ENCODE data around the gene SLC29A2.
A peak's percentile ranks its signal among the peaks of the same experiment; 100 is the strongest.

SLC29A2 gene

DNA sequence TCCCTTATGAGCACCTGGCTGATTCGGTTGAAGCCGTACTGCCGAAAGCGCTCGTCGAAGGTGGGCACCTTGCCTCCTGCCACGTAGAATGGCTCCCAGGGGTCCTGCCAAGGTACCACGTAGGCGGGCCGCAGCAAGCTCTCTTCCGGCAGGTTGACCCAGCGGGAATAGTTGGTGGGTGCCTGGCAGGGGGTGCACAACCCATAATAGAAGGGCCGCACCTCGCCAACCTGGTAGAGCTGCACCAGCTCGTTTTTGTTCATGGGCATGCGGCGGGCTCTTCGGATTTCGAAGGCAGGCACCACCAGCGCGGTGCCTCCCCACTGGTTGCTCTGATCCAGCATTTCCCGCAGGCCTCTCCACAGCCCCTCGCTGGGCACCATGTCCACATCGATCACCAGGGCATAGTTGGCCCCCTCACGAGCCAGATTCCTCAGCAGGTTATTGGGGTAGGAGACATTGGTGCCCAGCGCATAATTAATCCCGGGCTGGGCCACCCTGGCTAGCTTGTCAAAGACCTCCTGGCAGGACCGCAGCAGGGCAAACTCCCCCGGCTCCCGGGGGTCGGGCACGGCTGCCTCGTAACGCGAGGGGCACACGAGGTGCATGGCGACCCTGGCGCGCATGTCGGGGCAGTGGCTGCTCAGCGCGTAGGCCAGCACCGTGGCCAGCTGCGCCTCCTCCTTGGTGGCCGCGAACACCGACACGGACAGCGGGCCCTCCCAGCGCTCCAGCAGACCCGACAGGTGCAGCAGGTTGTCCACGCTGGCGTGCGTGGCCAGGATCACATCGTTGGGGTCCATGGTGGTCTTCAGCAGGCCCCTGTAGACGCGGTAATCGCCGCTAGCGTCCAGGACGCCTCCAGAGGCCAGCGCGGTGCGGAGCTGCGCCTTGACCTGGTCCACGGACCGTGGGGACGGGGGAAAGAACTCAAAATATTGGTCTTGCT lies 24.8 kb downstream of the SLC29A2 start:
- DNase-seq, result no peak

DNA sequence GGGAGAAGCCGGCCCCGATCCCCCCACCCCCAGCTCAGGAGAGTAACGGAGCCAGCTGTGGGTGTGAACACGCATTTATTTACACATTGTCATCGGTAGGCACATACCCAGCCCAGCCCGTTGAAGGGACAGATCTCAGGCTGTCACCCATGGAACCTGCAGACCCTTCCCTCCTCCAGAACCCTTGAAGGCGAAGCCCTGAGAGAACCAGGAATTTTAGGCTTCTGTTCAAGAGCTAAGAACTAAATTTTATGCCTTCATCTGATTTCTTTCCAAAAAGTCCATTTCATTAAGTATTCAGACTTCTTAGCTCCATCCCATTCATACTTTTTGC lies 26.3 kb downstream of the SLC29A2 start:
- DNase-seq, result no peak

DNA sequence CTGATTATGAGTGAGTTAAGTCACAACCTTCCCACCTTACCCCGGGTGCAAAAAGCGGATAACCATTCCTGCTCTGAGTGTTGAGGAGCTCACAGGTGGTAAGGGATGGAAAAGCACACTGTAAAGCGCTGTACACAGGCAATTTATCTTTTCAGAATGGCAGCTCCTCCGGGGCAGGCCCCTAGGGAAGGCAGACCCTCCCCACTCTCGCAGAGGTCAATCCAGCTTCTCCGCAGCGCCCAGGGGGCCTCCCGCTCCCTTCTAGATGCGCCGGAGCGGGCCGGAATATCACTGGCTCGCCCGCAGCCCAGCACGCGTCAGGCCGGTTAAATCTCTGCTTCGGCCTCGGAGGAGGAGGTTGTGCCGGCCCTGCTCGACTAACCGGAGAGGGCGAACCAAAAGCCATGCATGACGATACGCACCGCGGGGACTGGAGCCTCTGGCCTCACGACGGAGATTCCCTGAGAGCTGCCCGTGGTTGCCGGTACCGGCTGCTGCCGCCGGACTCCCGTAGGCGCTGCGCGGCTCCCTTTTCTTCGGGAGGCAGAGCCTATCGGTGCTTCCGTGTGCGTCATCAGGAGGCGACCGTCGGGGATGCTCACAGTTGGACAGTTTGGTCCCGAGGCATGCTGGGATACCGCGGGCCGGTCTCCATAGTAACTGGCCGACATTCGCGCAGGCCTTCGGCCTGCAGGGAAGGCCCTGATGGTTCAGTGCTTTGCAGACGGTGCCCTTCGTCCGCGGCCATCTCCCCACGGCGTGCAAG lies 26.8 kb downstream of the SLC29A2 start, which contains the start of gene BRMS1:
TSS of gene BRMS1 (minus strand) at position 555 of the 766 bp plus-strand sequence. CDS start 2,870 bp downstream, outside the sequence.
- DNase-seq, result peak; percentile 98

DNA sequence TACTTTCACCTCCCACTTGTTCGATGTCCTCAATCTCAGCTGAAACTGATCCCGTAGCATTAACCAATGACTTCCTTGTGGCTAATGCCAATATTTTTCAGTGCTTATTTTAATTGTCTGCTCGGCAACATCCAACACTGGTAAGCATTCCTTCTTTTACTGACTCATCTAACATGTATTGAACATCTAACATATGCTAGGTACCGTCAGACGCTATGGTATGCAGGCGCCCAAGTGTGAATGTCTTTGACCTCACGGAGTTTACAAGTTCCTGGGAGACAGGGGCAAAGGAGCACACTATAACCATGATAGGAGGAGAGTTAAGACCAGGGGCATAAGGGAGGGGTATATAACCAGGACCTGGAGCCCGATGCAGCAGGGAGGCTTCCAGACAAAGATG lies 28.4 kb downstream of the SLC29A2 start:
- peak; percentile 6 for DNase-seq

DNA sequence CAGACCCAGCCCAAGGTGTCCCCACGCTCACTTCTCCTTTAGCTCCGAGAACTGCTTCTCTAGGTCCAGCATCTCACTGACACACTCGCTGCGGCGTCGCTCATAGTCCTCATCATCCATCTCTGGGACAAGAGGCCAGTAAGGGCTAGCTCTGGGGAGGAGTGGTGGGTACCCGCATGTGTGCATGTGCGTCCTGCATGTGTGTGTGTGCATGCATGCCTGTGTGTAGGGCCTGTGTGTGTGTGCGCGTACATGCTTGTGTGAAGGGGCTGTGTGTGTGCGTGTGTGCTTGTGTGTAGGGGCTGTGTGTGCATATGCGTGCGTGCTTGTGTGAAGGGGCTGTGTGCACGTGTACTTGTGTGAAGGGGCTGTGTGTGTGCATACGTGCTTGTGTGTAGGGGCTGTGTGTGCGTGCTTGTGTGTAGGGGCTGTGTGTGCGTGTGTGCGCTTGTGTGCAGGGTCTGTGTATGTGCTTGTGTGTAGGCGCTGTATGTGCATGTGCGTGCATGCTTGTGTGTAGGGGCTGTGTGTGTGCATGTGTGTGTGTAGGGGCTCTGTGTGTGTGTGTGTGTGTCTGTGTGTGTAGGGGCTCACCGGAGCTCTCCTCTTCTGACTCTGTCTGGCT lies 29.9 kb downstream of the SLC29A2 start:
- DNase-seq, result no peak

DNA sequence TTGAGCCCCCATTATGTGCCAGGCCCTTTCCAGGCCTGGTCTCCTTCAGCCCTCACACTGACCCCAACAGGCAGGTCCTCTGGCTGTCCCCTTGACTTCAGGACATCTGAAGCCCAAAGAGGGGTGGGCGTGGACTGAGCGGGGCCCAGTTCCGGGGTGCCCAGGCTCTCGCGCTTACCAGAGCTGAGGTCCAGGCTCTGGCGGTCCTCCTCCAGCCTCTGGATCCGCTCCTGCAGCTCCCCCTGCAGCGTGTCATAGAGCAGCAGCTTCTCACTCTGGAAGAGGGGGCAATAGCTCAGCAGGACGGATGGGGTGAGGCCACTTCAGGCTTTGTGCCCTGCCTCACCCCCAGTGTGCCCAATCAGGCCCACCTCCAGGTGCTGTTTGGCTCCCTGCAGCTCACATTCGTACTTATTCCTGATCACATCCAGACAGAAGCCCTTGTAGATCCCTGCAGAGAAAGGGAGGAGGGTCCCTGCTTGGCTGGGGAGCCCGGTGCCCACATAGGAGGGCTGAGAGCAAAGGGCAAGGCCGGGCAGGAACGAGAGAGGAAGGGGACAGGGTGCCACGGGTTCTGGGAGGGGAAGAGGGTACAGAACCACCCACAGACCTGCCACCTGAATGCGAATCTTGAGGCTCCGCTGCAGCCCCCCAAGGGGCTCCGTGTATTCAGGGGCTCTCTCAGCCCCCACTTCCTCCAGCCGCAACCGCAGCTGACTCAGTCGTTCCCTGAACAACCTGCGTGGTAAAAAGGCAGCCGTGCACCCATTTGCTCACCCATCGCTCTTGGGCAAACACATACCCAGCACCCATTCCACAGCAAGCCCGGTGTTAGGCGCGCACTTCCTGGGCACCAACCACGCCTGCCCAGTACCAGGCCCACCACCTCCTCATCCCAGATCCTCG lies 30.7 kb downstream of the SLC29A2 start:
- no peak for DNase-seq

DNA sequence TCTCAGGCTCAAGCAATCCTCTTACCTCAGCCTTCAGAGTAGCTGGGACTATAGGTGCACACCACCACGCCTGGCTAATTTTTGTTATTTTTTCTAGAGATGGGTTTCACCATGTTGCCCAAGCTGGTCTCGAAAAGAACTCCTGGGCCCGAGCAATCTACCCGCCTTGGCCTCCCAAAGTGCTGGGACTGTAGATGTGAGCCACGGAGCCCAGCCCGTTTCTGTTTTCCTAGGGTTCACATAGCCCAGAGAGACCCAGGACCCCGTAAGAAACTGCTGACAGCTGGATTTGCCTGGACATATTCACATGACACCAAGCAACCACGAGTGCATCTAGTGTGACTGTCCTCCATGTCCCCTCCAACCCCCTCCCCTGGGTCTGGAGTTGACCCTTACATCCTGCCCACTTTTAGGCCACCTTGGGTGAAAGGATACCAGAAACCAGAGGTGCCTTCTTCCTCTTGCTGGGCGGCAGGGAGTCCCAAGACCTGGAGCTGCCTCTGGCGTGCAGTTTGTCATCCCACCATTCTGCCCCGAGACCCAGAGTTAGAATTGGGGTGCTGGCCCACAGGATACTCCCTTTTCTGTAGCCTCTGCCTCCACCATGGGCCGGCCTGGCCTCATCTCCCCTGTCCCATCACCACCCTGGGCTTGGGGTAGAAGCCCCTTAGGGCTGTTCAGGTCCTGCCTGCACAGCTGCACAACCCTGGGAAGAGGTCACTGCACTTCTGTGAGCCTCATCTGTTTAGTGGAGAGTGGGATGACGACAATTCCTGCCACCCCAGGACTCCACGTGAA lies 31.7 kb downstream of the SLC29A2 start:
- DNase-seq, result no peak

DNA sequence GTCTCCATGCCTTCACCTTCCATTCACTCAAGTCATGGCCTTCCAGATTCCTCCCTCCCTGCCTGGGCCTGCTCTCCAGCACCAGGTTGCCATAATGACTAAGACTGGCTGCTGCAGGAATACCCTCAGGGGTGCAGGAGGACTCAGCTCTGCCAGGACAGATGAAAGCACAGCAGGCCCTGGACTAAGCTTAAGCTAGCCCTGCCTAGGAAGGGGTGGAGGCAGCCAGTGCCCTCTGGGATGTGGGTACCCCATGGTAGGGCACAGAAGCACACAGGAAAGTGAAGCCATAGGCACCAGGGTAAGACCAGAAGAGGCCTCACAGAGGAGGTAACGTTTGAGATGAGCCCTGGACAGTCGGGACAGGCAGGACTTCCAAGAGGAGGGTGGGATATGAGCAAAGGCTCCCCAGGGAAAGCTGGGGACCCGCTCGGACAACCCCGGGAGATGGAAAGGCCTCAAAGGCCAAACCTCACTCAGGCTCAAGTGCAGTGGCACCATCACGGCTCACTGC lies 32.3 kb downstream of the SLC29A2 start:
- no peak for DNase-seq

DNA sequence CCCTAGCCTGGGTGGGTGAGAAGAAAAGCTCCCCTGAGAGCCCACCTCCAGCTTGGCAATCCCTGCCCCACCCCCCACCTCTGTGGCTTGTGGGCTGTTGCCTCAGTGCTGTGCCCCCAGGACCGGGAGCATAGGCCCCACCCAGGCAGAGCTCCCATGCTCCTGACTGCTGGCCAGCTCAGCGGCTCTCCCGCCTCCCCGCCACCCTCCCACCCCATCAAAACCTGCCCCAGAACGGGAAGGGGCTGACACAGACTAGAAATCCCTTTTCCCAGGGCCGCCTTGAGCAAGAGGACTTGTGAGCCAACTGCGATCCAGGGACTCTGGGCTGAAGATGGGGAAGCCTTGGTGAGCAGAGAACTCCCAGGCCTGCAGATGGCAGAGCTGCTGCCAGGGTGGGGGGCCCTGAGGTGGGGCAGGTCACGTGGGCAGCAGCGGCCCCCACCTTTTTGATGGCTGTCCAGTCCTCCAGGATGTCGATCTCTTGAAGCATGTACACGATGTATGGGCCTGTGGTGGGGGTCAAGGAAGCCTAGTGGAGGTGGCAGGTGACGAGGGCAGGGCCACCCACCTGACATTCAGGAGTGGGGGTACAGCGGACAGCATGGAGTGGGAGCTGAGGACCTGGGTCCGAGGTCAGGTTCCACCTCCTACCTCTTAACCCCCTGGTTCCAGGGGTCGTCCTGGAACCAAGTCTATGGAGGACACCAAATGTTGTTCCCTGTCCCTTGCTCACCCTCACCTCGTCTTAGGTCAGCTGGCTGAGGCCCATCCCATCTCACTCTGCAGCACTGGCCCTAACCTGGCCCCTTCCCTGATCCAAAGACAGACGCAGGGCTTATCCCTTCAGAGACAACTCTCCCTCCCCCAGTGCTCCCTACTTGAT lies 33.0 kb downstream of the SLC29A2 start:
- DNase-seq, result no peak

DNA sequence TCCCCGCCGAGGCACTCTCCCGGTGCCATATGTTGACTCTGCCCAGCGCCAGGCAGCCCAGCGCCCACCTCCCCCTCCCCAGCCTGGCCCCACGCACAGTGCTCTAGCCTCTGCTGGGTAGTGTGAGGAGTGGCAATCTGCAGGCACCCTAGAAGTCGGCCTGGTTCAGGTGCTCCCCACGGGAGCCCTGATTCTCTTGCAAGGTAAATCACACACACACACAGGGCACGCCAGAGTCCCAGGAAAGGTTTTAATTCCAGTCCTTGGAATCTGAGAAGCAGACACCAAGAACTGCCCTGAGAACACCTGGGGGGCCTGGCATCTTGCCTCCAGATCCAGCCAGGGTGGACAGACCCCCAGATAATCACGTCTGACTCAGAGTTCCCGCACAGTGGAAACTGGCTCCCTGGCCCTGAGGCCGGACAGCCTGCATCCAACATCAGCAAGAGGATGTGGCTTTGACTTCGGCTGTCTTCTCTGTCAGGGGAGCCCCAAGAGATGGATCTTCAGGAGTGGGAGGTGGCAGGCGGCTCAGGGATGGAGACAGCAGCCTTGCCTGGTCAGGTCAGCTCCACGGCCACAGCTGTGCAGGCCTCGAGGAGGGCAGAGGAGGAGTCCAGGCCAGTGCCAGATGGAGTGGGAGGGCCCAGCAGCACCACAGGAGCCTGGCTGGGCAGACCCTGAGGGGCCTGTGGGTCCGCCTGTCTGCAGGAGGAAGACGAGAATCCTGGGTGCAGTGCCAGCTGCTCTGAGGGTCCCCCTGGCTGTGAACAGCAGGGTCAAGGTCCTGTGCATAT lies 34.3 kb downstream of the SLC29A2 start:
- no peak for DNase-seq

DNA sequence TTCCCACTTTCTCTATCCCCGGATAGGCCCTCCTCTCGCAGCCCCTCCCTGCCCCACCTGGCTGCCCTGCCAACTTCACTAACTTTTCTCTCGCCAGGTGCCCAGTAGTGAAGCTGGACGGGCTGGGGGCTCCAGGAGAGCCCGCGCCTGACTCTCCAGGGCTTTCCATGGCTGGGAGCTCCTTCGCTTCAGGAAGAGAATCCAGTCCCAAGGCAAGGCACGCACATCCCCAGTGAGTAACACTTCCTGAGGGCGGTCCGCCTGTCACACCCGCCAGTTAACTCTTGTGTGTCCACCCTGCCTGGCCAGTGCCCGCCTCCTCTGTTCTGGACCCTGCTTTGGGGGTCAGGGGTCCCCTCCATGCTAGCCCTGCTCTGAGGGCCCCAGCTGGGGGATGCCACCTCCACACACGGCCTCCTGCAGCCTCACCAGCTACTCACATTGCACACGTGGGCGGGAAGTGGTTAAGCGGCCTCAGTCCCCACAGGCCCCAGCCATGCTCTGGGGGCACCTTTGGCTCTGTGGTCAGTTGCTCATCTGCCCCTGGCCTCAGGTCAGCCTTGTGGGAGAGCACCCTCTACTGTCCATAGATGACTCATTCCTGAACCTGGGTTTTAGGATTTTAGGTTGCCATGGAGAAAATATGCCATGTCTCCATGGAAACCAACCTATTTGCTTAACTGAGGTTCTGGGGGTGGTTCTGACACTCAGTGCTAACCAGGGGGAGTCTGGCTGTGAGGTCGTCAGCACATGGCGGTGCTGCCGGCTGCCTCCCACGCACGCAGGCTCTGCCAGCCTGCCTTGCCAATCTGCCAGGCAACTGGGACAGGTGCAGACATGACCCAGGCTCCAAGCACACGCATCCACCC lies 35.1 kb downstream of the SLC29A2 start, which contains the start of gene RIN1:
TSS of gene RIN1 (minus strand) at position 201 of the 869 bp plus-strand sequence. CDS start at position 169, 32 bp downstream.
- DNase-seq, result peak; percentile 75

DNA sequence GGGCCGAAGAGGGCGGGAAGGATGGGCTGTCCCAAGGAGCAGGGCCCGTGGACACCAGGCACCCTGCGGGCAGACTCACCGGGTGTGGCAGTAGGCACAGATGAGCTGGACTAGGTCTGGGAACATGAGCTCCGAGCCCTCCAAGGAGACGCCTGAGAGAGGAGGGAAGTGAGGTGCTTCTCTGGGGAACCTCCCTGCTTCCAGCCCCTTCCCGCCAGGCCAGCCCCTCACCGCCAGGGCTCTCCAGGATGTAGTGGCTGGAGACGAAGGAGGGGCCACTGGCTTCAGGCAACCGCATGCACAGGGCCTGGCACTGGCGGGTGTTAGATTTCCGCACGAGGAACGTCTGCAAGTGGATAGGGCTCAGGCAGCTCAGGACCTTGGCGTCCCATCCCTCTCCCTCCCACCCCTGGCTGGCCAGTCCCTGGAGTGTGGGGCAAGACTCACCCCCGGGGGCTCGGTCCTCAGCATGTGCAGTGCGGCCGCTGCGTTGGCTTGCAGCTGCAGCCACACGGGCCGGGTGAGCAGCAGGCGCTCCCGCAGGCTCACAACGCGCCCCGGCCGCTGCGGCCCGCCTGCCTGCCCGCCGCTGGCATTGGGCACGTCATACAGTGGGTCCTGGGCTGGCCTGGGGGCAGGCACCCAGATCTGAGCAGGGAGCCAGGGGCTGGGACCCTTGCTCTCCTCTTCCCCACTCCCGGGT lies 35.9 kb downstream of the SLC29A2 start:
- DNase-seq, result no peak

DNA sequence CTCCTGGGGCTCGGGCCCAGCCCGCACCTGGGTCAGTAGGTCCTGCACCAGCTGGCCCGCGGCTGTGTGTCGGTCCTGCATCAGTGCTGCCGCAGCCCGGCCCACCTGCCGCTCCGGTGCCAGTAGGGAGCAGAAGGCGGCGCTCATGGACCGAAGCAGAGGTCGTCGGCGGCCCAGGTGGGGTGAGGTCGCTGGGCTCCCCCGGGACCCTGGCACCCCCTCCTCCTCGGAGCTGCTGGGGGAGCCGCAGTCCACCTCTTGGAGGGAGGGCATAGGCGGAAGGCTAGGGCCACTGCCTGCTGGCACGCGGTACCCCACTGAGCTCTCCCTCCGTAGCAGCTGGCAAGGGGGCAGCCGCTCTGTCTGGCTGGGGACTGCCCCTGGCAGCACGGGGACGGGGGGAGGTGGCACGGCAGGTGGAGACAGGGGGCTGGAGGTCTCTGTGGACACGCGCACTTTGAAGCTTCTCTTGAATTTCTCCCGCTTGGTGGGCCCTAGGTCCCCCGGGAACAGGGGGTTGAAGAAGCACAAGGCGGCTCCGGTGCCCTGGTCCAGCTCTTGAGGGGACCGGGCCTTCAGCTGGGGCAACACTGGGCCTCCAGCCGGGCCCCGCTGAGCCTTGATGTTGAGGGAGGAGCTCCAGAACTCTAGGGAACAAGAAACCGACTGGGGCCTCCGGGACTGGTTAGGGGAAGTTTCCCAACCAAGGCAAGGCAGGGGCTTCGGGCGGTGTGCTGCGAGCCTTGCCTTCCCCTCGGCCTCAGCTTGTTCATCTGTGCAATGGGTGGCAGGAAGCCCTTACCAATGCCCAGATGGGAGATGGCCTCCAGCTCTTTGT lies 36.7 kb downstream of the SLC29A2 start:
- peak; percentile 59 for DNase-seq

DNA sequence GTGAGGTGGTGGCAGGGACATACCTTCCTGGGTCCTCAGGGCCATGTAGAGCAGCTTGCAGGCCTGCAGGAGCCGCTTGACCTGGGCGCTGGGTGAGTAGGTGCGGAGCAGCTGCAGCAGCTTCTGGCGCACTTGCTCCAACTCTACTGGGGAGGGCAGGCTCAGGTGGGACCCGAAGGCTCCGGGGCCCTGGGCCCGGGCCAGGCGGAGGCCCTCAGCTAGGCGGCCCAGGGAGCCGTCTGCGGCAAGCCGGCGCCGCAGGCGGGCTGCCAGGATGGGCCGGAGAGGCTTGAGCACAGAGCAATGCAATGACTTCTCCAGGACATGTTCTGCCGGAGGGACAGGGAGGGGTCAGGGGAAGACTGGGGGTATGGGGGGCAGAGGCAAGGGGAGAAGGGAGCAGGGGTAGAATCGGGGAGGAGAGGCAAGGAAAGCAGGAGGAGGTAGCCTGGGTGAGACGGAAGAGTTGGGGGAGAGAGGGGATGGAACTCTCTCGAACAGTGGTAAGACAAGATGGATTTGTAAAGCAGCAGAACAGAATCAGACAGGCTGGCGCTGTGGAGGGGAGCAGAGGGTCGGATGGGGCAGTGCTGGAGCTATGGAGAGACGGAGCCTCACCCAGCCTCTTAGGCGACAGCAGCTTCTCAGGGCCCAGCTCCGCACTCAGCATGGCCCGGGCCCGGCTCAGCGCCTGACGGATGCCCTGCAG lies 37.5 kb downstream of the SLC29A2 start:
- no peak for DNase-seq

DNA sequence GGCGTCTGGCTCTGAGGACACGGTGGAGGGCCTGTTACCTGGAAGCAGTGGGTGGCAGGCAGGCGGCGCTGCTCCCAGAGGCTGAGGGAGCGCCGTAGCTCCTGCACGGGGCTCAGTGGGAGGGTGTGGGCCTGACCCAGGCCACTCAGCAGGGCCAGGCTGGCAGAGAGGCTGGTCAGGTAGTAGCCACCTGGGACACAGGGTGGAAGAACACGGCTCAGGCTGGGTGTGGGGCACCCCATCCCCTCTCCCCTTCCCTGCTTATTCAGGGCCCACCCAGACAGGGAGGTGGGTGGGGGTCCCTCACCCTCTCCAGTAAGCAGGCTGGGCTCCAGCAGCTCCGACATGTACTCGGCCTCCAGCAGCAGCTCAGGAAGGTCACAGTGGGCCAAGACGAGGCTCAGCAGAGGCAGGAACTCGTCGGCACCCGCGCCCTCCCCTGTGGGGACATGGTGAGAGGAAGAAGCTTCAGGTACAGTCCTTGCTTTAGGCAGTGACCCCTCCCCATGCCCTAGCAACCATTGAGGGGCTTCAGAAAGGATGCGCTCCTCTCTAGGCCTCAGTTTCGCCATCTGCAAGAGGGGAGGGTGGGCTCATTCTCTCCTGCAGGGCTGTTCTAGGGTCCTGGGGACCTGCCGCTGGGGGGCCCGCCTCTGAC lies 38.2 kb downstream of the SLC29A2 start:
- no peak for DNase-seq

Data from inflammatory macrophage treated with lipopolysaccharide for 4 hours (primary cell).